Esophagus muscularis mucosa (tissue), 3 donors: ENCODE measurements around the gene PTOV1.

Experiments
- POLR2A ChIP-seq: fragments of 450-650 bp; IDR thresholded peaks from one replicate; pipeline ENCODE4 v1.6.1; 2017; ENCODE audit warnings: antibody characterized with exemption, moderate library complexity, mild to moderate bottlenecking, low read depth
- TF ChIP-seq, protein P1 (sequence below), 3 experiments: fragments of 200-600 bp in 2 of 3; fragments of 450-650 bp in 1 of 3; sonication (generic) in 2 of 3; IDR thresholded peaks; one replicate each; pipeline ENCODE4 v1.5.1; 2017 to 2019; ENCODE audit warnings: antibody characterized with exemption in 3 of 3, mild to moderate bottlenecking in 2 of 3, moderate library complexity in 1 of 3

DNA sequence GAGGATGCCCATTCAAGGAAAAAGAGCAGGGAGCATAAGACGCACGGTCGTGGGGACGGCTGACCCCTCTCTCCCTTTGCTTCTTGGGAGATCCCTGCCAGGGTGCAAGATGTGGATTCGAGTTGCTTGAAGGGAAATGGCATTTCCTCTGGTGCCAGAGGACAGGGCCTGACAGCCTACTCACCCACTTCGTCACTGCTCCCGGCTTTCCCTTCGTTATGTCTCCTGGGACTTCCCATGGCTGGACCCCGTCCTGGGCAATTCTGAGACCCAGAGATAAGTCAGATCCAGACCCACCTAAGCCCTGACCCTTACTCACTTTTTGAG, 27.7 kb downstream of the PTOV1 start:
- no peak for TF ChIP-seq POLR2A
- TF ChIP-seq, protein P1, sequence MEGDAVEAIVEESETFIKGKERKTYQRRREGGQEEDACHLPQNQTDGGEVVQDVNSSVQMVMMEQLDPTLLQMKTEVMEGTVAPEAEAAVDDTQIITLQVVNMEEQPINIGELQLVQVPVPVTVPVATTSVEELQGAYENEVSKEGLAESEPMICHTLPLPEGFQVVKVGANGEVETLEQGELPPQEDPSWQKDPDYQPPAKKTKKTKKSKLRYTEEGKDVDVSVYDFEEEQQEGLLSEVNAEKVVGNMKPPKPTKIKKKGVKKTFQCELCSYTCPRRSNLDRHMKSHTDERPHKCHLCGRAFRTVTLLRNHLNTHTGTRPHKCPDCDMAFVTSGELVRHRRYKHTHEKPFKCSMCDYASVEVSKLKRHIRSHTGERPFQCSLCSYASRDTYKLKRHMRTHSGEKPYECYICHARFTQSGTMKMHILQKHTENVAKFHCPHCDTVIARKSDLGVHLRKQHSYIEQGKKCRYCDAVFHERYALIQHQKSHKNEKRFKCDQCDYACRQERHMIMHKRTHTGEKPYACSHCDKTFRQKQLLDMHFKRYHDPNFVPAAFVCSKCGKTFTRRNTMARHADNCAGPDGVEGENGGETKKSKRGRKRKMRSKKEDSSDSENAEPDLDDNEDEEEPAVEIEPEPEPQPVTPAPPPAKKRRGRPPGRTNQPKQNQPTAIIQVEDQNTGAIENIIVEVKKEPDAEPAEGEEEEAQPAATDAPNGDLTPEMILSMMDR (IDR thresholded peaks at IDR 0.05): no peak
